CD14-positive monocyte (primary cell): Measurements from ENCODE around the gene CAMK1G. TPM values are rescaled to one million over a fixed set of nuclear protein-coding genes. Genes with fewer than 3 reads are reported as not detected.
A peak's percentile ranks its signal among the peaks of the same experiment; 100 is the strongest.

ENCODE experiments used
- DNase-seq, 3 donors: peaks; one replicate each; pipeline ENCODE4 v3.0.0-alpha.2; 2011 to 2022
- H2AFZ ChIP-seq: 2 replicates; pipeline ENCODE4 v1.6.0; 2012; ENCODE audit warnings: mild to moderate bottlenecking, low read depth, low read length, inconsistent platforms; ENCODE audit not compliant: insufficient read depth, poor library complexity, severe bottlenecking
- H3K27ac ChIP-seq, 2 donors: 1 replicate in 1 of 2; 2 replicates in 1 of 2; pipeline ENCODE4 v1.5.1; 2012 to 2013; ENCODE audit warnings: low read length in 2 of 2, control low read depth in 1 of 2, inconsistent platforms in 1 of 2, low read depth in 1 of 2, mild to moderate bottlenecking in 1 of 2
- H3K27me3 ChIP-seq, 2 donors: one replicate each; pipeline versions ENCODE4 v1.6.0 to v1.6.1; 2011 to 2013; ENCODE audit warnings: low read length in 2 of 2; ENCODE audit not compliant: control insufficient read depth in 2 of 2, insufficient read depth in 2 of 2
- H3K36me3 ChIP-seq, 2 donors: replicated peaks in 1 of 2; 1 replicate in 1 of 2; 2 replicates in 1 of 2; pipeline versions ENCODE4 v1.5.1 to v1.6.1; 2012 to 2013; ENCODE audit warnings: low read length in 2 of 2, control low read depth in 1 of 2, inconsistent platforms in 1 of 2, mild to moderate bottlenecking in 1 of 2; ENCODE audit not compliant: insufficient read depth in 2 of 2, control insufficient read depth in 1 of 2
- H3K4me1 ChIP-seq, 2 donors: 1 replicate in 1 of 2; 2 replicates in 1 of 2; pipeline versions ENCODE4 v1.5.1 to v1.6.1; 2012 to 2013; ENCODE audit warnings: low read length in 2 of 2, control low read depth in 1 of 2, inconsistent platforms in 1 of 2, mild to moderate bottlenecking in 1 of 2, moderate library complexity in 1 of 2; ENCODE audit not compliant: insufficient read depth in 2 of 2, control insufficient read depth in 1 of 2
- H3K4me2 ChIP-seq: replicated peaks from 2 replicates; pipeline ENCODE3; 2012; ENCODE audit warnings: low read length, moderate library complexity, mild to moderate bottlenecking; ENCODE audit not compliant: poor library complexity, severe bottlenecking; ENCODE audit errors: extremely low read depth
- H3K4me3 ChIP-seq, 3 experiments: fragments of 200-600 bp in 1 of 3; sonication (generic) in 1 of 3; replicated peaks in 1 of 3; 1 replicate in 2 of 3; 2 replicates in 1 of 3; pipeline ENCODE4 v1.5.1; 2011 to 2013; ENCODE audit warnings: low read length in 3 of 3, mild to moderate bottlenecking in 3 of 3, control low read depth in 2 of 3, low read depth in 2 of 3, inconsistent platforms in 1 of 3, moderate library complexity in 1 of 3
- H3K79me2 ChIP-seq: 2 replicates; pipeline ENCODE4 v1.6.0; 2012; ENCODE audit warnings: mild to moderate bottlenecking, control low read depth, inconsistent platforms, low read length, moderate library complexity; ENCODE audit not compliant: insufficient read depth
- H3K9ac ChIP-seq: 2 replicates; pipeline ENCODE4 v1.6.0; 2017; ENCODE audit warnings: low read length, mild to moderate bottlenecking; ENCODE audit not compliant: insufficient read depth, poor library complexity, severe bottlenecking
- H3K9me3 ChIP-seq, 2 donors: replicated peaks in 1 of 2; 1 replicate in 1 of 2; 2 replicates in 1 of 2; pipeline versions ENCODE4 v1.5.1 to v1.6.1; 2012 to 2013; ENCODE audit warnings: low read length in 2 of 2, control low read depth in 1 of 2; ENCODE audit not compliant: control insufficient read depth in 1 of 2, insufficient read depth in 1 of 2
- H4K20me1 ChIP-seq: 2 replicates; pipeline ENCODE4 v1.6.0; 2012; ENCODE audit warnings: mild to moderate bottlenecking, low read length, control low read depth, moderate library complexity; ENCODE audit not compliant: insufficient read depth
- H3K27ac Mint-ChIP-seq, 7 donors: one replicate each; pipeline ENCODE4 v1.8.0; 2020; ENCODE audit warnings: mild to moderate bottlenecking in 7 of 7, mixed read lengths in 7 of 7, moderate library complexity in 6 of 7, inconsistent platforms in 2 of 7
- H3K27me3 Mint-ChIP-seq, 3 donors: one replicate each; pipeline ENCODE4 v1.8.0; 2021 to 2022; ENCODE audit warnings: low read depth in 3 of 3, mild to moderate bottlenecking in 3 of 3, mixed read lengths in 3 of 3, moderate library complexity in 3 of 3, inconsistent platforms in 1 of 3
- H3K36me3 Mint-ChIP-seq, 2 donors: one replicate each; pipeline ENCODE4 v1.8.0; 2020; ENCODE audit warnings: mixed read lengths in 2 of 2, inconsistent platforms in 1 of 2, mild to moderate bottlenecking in 1 of 2
- H3K4me1 Mint-ChIP-seq: one replicate; pipeline ENCODE4 v1.8.0; 2020; ENCODE audit warnings: mild to moderate bottlenecking, mixed read lengths
- H3K4me3 Mint-ChIP-seq, 2 donors: one replicate each; pipeline ENCODE4 v1.8.0; 2020; ENCODE audit warnings: mild to moderate bottlenecking in 2 of 2, mixed read lengths in 2 of 2, moderate library complexity in 1 of 2
- H3K9me3 Mint-ChIP-seq, 7 donors: one replicate each; pipeline ENCODE4 v1.8.0; 2020 to 2022; ENCODE audit warnings: mixed read lengths in 7 of 7, mild to moderate bottlenecking in 6 of 7, moderate library complexity in 6 of 7, inconsistent platforms in 2 of 7
- CTCF ChIP-seq: fragments of 200-600 bp; IDR thresholded peaks from one replicate; pipeline ENCODE4 v1.8.0; 2022; ENCODE audit warnings: antibody characterized with exemption, mild to moderate bottlenecking
- WGBS: methylation state at CpG from one replicate; pipeline ENCODE4 v1.1.5; 2013; ENCODE audit warnings: missing lambda C conversion rate; ENCODE audit not compliant: insufficient coverage; 5-methylcytosine and 5-hydroxymethylcytosine counted together
- intact Hi-C, 2 donors: fragments of 100-400 bp; cut with micrococcal nuclease; formaldehyde crosslinking; loops; one replicate each; pipeline versions ENCODE4 v1.15.0 to v1.15.1; 2023
- polyA plus RNA-seq, 3 donors: library from polyadenylated mRNA; depleted of rRNA in 1 of 3; unstranded in 2 of 3; stranded (reverse) in 1 of 3; fragments of 300-500 nt in 2 of 3; fragments of >200 nt in 1 of 3; fragmentation: Illumina TruSeq in 2 of 3; gene quantifications; 1 replicate in 2 of 3; 2 replicates in 1 of 3; pipeline ENCODE4 v1.2.3, GENCODE V29; 2012 to 2021

CAMK1G gene
- polyA plus RNA-seq, 3 donors, result not detected

GRCh38 chr1:209657918-209658317, 74.4 kb downstream of the CAMK1G start:
- Mint-ChIP-seq H3K4me3 (peak overlapping the region; percentile 20 to 62), H3K4me1 (peaks cover 62% of the 10 kb centered on the region), H3K27ac (peak overlapping the region; percentile 74 to 98 (median 97)), H3K27me3 (peaks cover 46 to 72% (median 47%) of the 10 kb centered on the region in 3 donors), H3K36me3 (peaks cover 17 to 38% of the 10 kb centered on the region in 2 donors), H3K9me3 (peaks cover 0 to 4% (median 0%) of the 10 kb centered on the region in 7 donors)
- H3K36me3 ChIP-seq, result no peaks in the 10 kb centered on the region
- DNase-seq, result no peak
- no peak overlapping the region for H3K4me3 ChIP-seq
- H3K27ac ChIP-seq, result peak overlapping the region in 1 of 2 donors; percentile 55
- no peak for TF ChIP-seq CTCF
- H3K9me3 ChIP-seq, result no peaks in the 10 kb centered on the region
- H4K20me1 ChIP-seq, result no peaks in the 10 kb centered on the region
- intact Hi-C loops, result loop anchor here in 1 of 2 donors (2.0 kb wide), 1 partner anchor 15 kb away; no protein-coding TSS in a partner anchor
- H3K4me2 ChIP-seq, result no peak overlapping the region
- no peak overlapping the region for H2AFZ ChIP-seq
- H3K27me3 ChIP-seq, result peaks cover 20 to 52% of the 10 kb centered on the region in 2 donors
- peaks cover 48 to 57% of the 10 kb centered on the region in 2 donors for H3K4me1 ChIP-seq
- no peaks in the 10 kb centered on the region for H3K79me2 ChIP-seq
- H3K9ac ChIP-seq, result no peak overlapping the region
- no CpG with 5 or more reads among the region's 5 CpGs for WGBS

- Mint-ChIP-seq H3K4me1 (peaks cover 68% of the 10 kb centered on the region), H3K9me3 (peaks cover 0 to 4% (median 0%) of the 10 kb centered on the region in 7 donors), H3K27ac (peak overlapping the region; percentile 90 to 98 (median 97)), H3K27me3 (peaks cover 35 to 69% (median 48%) of the 10 kb centered on the region in 3 donors), H3K4me3 (peak overlapping the region; percentile 33 to 82), H3K36me3 (peaks cover 17 to 45% of the 10 kb centered on the region in 2 donors)
- Histone ChIP-seq H3K9ac (peak overlapping the region; percentile 23), H3K4me1 (peaks cover 48 to 52% of the 10 kb centered on the region in 2 donors), H3K79me2 (no peaks in the 10 kb centered on the region), H3K27me3 (peaks cover 22 to 50% of the 10 kb centered on the region in 2 donors), H3K4me2 (peak overlapping the region; percentile 23), H3K27ac (peak overlapping the region in 1 of 2 donors; percentile 74), H4K20me1 (no peaks in the 10 kb centered on the region), H2AFZ (no peak overlapping the region), H3K36me3 (no peaks in the 10 kb centered on the region), H3K9me3 (no peaks in the 10 kb centered on the region), H3K4me3 (peak overlapping the region in 1 of 3 experiments; percentile 44)
- WGBS, result 0% methylated on average over 1 of the region's 5 CpGs
- DNase-seq, result peak; percentile 93 to 99 (median 96)
- intact Hi-C loops, result loop anchor here in 1 of 2 donors (1.0 kb wide), 1 partner anchor 12 kb away; no protein-coding TSS in a partner anchor
- no peak for TF ChIP-seq CTCF
These were observed 76.4 kb downstream of the CAMK1G start for GRCh38 chr1:209659909-209660308.
